Mesenchymal stem cell (in vitro differentiated cells and primary cell): ENCODE data around the gene TTC24.

Source experiments
- DNase-seq: peaks from one replicate; pipeline ENCODE4 v3.0.0-alpha.2; 2013
- H2AFZ ChIP-seq: one replicate; pipeline ENCODE4 v1.6.1; 2013; ENCODE audit warnings: low read depth, mild to moderate bottlenecking, control low read depth, inconsistent platforms, low read length, moderate library complexity
- H2AK5ac ChIP-seq: 2 replicates; pipeline ENCODE4 v1.6.1; 2013; ENCODE audit warnings: low read length, moderate library complexity, mild to moderate bottlenecking, inconsistent platforms; ENCODE audit not compliant: severe bottlenecking
- H2BK120ac ChIP-seq: one replicate; pipeline ENCODE4 v1.6.1; 2013; ENCODE audit warnings: low read depth, mild to moderate bottlenecking, inconsistent platforms, low read length, moderate library complexity
- H2BK12ac ChIP-seq, 2 experiments: one replicate each; pipeline ENCODE4 v1.6.1; 2013; ENCODE audit warnings: inconsistent platforms in 2 of 2, low read length in 2 of 2, mild to moderate bottlenecking in 2 of 2, moderate library complexity in 2 of 2, control low read depth in 1 of 2
- H2BK15ac ChIP-seq: one replicate; pipeline ENCODE4 v1.6.1; 2013; ENCODE audit warnings: mild to moderate bottlenecking, low read depth, inconsistent platforms; ENCODE audit not compliant: poor library complexity, severe bottlenecking
- H2BK5ac ChIP-seq: 2 replicates; pipeline ENCODE4 v1.6.1; 2013; ENCODE audit warnings: low read depth, mild to moderate bottlenecking, low read length, control low read depth, inconsistent platforms; ENCODE audit not compliant: poor library complexity, severe bottlenecking
- H3K14ac ChIP-seq, 2 experiments: one replicate each; pipeline ENCODE4 v1.6.1; 2013; ENCODE audit warnings: inconsistent platforms in 2 of 2, low read length in 2 of 2, control low read depth in 1 of 2, mild to moderate bottlenecking in 1 of 2, moderate library complexity in 1 of 2
- H3K18ac ChIP-seq, 2 experiments: one replicate each; pipeline ENCODE4 v1.6.1; 2013; ENCODE audit warnings: inconsistent platforms in 2 of 2, low read length in 2 of 2, control low read depth in 1 of 2, low read depth in 1 of 2, mild to moderate bottlenecking in 1 of 2
- H3K23ac ChIP-seq, 2 experiments: one replicate each; pipeline ENCODE4 v1.6.1; 2013; ENCODE audit warnings: inconsistent platforms in 2 of 2, low read length in 2 of 2, mild to moderate bottlenecking in 2 of 2, moderate library complexity in 2 of 2, control low read depth in 1 of 2
- H3K27ac ChIP-seq: 2 replicates; pipeline ENCODE4 v1.5.1; 2013; ENCODE audit warnings: mild to moderate bottlenecking, moderate library complexity, low read length, control low read depth, inconsistent platforms; ENCODE audit not compliant: poor library complexity, severe bottlenecking
- H3K27me3 ChIP-seq, 2 experiments: 2 replicates each; pipeline versions ENCODE4 v1.6.1 to v1.7.0; 2013; ENCODE audit warnings: low read length in 2 of 2, mild to moderate bottlenecking in 2 of 2, moderate library complexity in 2 of 2, control low read depth in 1 of 2, inconsistent platforms in 1 of 2; ENCODE audit not compliant: control insufficient read depth in 1 of 2, insufficient read depth in 1 of 2
- H3K36me3 ChIP-seq, 2 experiments: 2 replicates each; pipeline versions ENCODE4 v1.6.1 to v1.7.0; 2013; ENCODE audit warnings: low read length in 2 of 2, control low read depth in 1 of 2, inconsistent platforms in 1 of 2, low read depth in 1 of 2, mild to moderate bottlenecking in 1 of 2; ENCODE audit not compliant: insufficient read depth in 2 of 2, control insufficient read depth in 1 of 2
- H3K4ac ChIP-seq, 2 experiments: one replicate each; pipeline ENCODE4 v1.6.1; 2013; ENCODE audit warnings: inconsistent platforms in 2 of 2, low read length in 2 of 2, mild to moderate bottlenecking in 2 of 2, moderate library complexity in 2 of 2, control low read depth in 1 of 2, low read depth in 1 of 2
- H3K4me1 ChIP-seq: 2 replicates; pipeline ENCODE4 v1.6.1; 2013; ENCODE audit warnings: low read depth, low read length, control low read depth; ENCODE audit not compliant: control insufficient read depth, insufficient read depth
- H3K4me2 ChIP-seq: 2 replicates; pipeline ENCODE4 v1.6.1; 2013; ENCODE audit warnings: low read length, mild to moderate bottlenecking, inconsistent platforms; ENCODE audit not compliant: poor library complexity, severe bottlenecking
- H3K4me3 ChIP-seq, 2 experiments: 2 replicates each; pipeline versions ENCODE4 v1.5.1 to v1.7.0; 2013; ENCODE audit warnings: low read length in 2 of 2, mild to moderate bottlenecking in 2 of 2, control low read depth in 1 of 2, low read depth in 1 of 2; ENCODE audit not compliant: insufficient read depth in 1 of 2
- H3K79me1 ChIP-seq: replicated peaks from 2 replicates; pipeline ENCODE4 v1.6.1; 2013; ENCODE audit warnings: mild to moderate bottlenecking, control low read depth, low read length, inconsistent platforms; ENCODE audit not compliant: poor library complexity, severe bottlenecking
- H3K9ac ChIP-seq: 2 replicates; pipeline ENCODE4 v1.7.0; 2013; ENCODE audit warnings: mild to moderate bottlenecking, low read length, moderate library complexity
- H3K9me3 ChIP-seq: 2 replicates; pipeline ENCODE4 v1.7.0; 2013; ENCODE audit warnings: mild to moderate bottlenecking, low read length; ENCODE audit not compliant: control insufficient read depth
- H4K8ac ChIP-seq: one replicate; pipeline ENCODE4 v1.6.1; 2013; ENCODE audit warnings: inconsistent platforms, mild to moderate bottlenecking, low read length, moderate library complexity
- H4K91ac ChIP-seq: one replicate; pipeline ENCODE4 v1.6.1; 2013; ENCODE audit warnings: mild to moderate bottlenecking, low read length, inconsistent platforms
- WGBS: methylation state at CpG from one replicate; pipeline ENCODE4 v1.1.7; 2013; ENCODE audit warnings: mixed read lengths; 5-methylcytosine and 5-hydroxymethylcytosine counted together

Gene TTC24

DNA sequence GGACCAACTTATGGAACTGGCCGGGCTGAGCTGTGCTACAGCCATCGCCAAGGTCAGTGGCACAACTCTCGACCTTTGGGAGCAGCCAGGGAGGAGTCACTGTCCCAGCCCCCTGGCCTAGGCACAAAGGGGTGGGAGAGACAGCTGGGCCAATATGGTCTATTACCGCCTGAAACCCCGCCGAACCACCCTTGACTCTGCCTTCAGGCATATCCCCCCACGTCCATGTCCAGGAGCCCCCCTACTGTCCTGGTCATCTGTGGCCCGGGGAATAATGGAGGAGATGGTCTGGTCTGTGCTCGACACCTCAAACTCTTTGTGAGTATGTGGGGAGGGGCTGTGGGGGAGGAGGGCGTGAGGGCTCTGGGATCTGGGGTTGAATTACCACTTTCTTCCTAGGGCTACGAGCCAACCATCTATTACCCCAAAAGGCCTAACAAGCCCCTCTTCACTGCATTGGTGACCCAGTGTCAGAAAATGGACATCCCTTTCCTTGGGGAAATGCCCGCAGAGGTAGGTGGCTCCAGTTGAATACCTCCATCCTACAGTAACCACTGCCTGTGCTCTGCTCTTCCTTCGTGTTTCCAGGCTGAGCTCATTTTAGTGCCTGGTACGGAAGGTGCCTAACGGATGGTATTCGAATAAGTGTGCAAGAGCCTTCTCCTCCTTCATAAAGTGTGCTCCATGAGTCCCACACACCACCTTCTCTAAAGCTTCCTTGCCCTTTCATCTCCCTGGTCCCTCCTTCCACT, 12.8 kb downstream of the TTC24 start:
- Histone ChIP-seq H3K23ac (no peak overlapping the region), H3K18ac (peak overlapping the region; percentile 14 to 80), H3K9me3 (no peaks in the 10 kb centered on the region), H2AFZ (peak overlapping the region; percentile 95), H4K91ac (peak overlapping the region; percentile 43), H3K79me1 (peaks cover 22% of the 10 kb centered on the region), H2BK12ac (peak overlapping the region in 1 of 2 experiments; percentile 15), H2AK5ac (peak overlapping the region; percentile 21), H3K14ac (peak overlapping the region in 1 of 2 experiments; percentile 84), H3K4me3 (peak overlapping the region; percentile 76 to 82), H2BK15ac (no peak overlapping the region), H2BK5ac (no peak overlapping the region), H3K36me3 (peaks cover 34 to 49% of the 10 kb centered on the region in 2 experiments), H3K4ac (peak overlapping the region; percentile 1 to 60), H4K8ac (peak overlapping the region; percentile 87), H3K4me1 (peaks cover 10% of the 10 kb centered on the region), H3K9ac (peak overlapping the region; percentile 88), H2BK120ac (peak overlapping the region; percentile 57), H3K27ac (no peak overlapping the region), H3K4me2 (peak overlapping the region; percentile 50), H3K27me3 (no peaks in the 10 kb centered on the region)
- no peak for DNase-seq
- 58% methylated on average over 9 of the region's 16 CpGs for WGBS

DNA sequence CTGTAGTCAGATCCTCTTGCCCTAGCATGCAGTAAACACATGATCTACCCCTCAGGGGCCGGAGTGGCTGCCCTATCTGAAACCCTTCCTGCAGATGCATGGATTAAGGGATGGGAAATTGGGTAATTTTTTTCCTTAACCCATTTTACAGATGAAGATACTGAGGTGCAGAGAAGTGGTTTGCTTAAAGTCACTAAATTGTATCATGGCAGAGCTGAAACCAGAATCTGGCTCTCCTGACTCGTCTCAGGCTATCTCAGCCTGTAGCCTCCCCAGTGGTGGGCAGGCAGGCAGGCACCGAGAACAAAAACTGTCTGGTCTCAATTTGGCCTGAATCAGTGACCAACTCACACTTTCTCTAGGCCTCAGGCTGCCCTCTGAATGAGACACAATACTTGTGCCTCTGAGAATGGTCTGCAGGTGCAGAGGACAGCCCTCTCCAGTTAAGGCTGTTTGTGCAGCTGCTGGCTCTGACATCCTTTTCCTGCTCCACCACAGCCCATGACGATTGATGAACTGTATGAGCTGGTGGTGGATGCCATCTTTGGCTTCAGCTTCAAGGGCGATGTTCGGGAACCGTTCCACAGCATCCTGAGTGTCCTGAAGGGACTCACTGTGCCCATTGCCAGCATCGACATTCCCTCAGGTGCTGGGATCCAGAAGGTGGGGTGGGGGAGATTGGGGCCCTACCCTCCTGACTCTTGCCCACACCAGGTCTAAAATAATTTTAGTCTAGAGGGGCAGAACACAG, 13.6 kb downstream of the TTC24 start:
- no peaks in the 10 kb centered on the region for H3K9me3 ChIP-seq

DNA sequence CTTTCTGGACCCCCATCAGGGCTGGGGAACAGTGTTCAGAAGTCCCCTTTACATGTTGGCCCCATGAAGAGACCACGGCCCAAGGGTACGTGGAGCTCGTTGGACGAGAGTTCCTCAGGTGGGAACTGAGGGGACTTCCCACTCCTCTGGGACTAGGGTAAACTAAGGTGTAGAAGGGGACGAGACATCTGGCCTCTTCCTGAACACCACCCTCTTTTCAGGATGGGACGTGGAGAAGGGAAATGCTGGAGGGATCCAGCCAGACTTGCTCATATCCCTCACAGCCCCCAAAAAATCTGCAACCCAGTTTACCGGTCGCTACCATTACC, 14.1 kb downstream of the TTC24 start:
- no peak for DNase-seq
- Histone ChIP-seq H2BK120ac (no peak overlapping the region), H3K4me1 (peaks cover 10% of the 10 kb centered on the region), H2AK5ac (no peak overlapping the region), H2BK15ac (no peak overlapping the region), H2BK12ac (no peak overlapping the region), H3K36me3 (peaks cover 42 to 62% of the 10 kb centered on the region in 2 experiments), H4K8ac (no peak overlapping the region), H2BK5ac (no peak overlapping the region), H3K14ac (no peak overlapping the region), H3K27me3 (no peaks in the 10 kb centered on the region), H3K23ac (no peak overlapping the region), H3K27ac (no peak overlapping the region), H3K4me2 (no peak overlapping the region), H3K18ac (no peak overlapping the region), H3K4me3 (no peak overlapping the region), H2AFZ (no peak overlapping the region), H3K79me1 (peaks cover 29% of the 10 kb centered on the region), H3K4ac (no peak overlapping the region), H3K9ac (no peak overlapping the region), H3K9me3 (no peaks in the 10 kb centered on the region), H4K91ac (no peak overlapping the region)
- WGBS, result 98% methylated on average over 8 of the region's 8 CpGs

More for the DNA sequence above, 13.6 kb downstream of the TTC24 start:
- Histone ChIP-seq H3K9ac (peak overlapping the region; percentile 88), H2BK15ac (no peak overlapping the region), H3K4ac (no peak overlapping the region), H3K18ac (no peak overlapping the region), H3K23ac (no peak overlapping the region), H3K27ac (no peak overlapping the region), H4K8ac (peak overlapping the region; percentile 35), H2AK5ac (no peak overlapping the region), H3K14ac (no peak overlapping the region), H3K4me2 (no peak overlapping the region), H2BK5ac (no peak overlapping the region), H3K4me3 (no peak overlapping the region), H3K27me3 (no peaks in the 10 kb centered on the region), H4K91ac (no peak overlapping the region), H2AFZ (no peak overlapping the region), H3K36me3 (peaks cover 39 to 57% of the 10 kb centered on the region in 2 experiments), H2BK12ac (no peak overlapping the region), H2BK120ac (no peak overlapping the region), H3K4me1 (peaks cover 10% of the 10 kb centered on the region), H3K79me1 (peaks cover 26% of the 10 kb centered on the region)
- 100% methylated on average over 6 of the region's 8 CpGs for WGBS
- DNase-seq, result no peak

DNA sequence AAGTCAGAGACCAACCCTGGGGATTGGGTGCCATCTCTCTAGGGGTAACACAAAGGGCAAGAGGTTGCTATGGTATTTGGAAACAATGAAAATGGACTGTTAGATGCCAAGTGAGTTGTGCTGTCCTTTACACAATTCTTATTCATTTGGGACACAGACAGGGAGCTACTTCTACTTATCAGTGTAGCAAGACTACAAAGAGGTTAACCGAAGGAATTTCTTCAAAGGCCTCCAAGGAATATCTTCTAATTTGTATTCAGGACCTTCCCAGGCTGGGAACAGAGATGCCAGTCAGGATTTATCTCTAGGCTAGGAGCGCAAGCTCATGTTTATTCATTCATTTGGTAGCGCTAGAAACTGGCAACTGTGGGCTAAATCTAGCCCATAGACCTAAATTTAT, 14.7 kb downstream of the TTC24 start:
- Histone ChIP-seq H3K23ac (no peak overlapping the region), H3K9me3 (no peaks in the 10 kb centered on the region), H2BK120ac (no peak overlapping the region), H2BK12ac (no peak overlapping the region), H3K4me1 (peaks cover 10% of the 10 kb centered on the region), H3K27ac (no peak overlapping the region), H3K14ac (no peak overlapping the region), H2AFZ (no peak overlapping the region), H2AK5ac (no peak overlapping the region), H2BK5ac (no peak overlapping the region), H3K36me3 (peaks cover 42 to 67% of the 10 kb centered on the region in 2 experiments), H3K4ac (no peak overlapping the region), H3K27me3 (no peaks in the 10 kb centered on the region), H3K79me1 (peaks cover 32% of the 10 kb centered on the region), H3K9ac (no peak overlapping the region), H3K4me3 (no peak overlapping the region), H4K8ac (no peak overlapping the region), H2BK15ac (no peak overlapping the region), H4K91ac (no peak overlapping the region), H3K18ac (no peak overlapping the region), H3K4me2 (no peak overlapping the region)
- 97% methylated on average over 3 of the region's 3 CpGs for WGBS
- DNase-seq, result no peak
